H7 (cell line): ENCODE data around the gene OR6C4. TPM values are rescaled to one million over a fixed set of nuclear protein-coding genes. Genes with fewer than 3 reads are reported as not detected.
"Not testable (repeated sequence)": the region's sequence is repeated elsewhere in the genome, so short reads cannot be mapped to it uniquely, and the experiment has no call there.

Source experiments
- DNase-seq: peaks from one replicate; pipeline ENCODE4 v3.0.0; 2012
- H3K27me3 ChIP-seq: 2 replicates; pipeline ENCODE4 v1.6.0; 2011; ENCODE audit warnings: mild to moderate bottlenecking, low read length; ENCODE audit not compliant: control insufficient read depth, insufficient read depth
- H3K36me3 ChIP-seq: replicated peaks from 2 replicates; pipeline ENCODE4 v1.5.1; 2011; ENCODE audit warnings: low read length; ENCODE audit not compliant: control insufficient read depth, insufficient read depth
- H3K4me3 ChIP-seq: 2 replicates; pipeline ENCODE4 v1.5.1; 2011; ENCODE audit warnings: low read depth, mild to moderate bottlenecking, control low read depth, low read length, moderate library complexity; ENCODE audit not compliant: insufficient read depth
- total RNA-seq: library from RNA; depleted of rRNA; stranded (reverse); fragments of >200 nt; shearing (Covaris generic); gene quantifications from 2 replicates; pipeline ENCODE4 v1.2.3, GENCODE V29; 2014; rRNA removed

The OR6C4 gene
- total RNA-seq, result not detected in 2 replicates

DNA sequence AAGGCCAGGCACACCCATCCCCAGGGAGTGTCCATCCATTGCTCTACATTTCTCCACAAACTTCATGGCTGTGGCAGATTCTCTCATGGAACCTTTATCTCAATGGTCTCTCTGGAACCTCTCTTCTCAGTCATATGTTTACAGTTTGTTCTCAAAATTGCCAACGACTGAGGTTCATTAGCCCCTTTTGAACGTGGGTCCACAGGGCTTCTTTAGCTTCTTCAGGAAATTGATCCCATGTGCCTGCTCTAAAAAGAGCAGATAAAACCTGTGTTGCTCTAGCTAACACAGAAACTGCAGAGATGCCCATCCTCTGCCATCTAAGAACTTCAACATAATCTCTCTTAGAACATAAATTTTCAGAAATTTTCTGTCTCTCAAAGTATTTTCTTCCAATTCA, at the start of gene OR6C4:
OR6C4 (plus strand) TSS at position 301 of the 400 bp plus-strand sequence. CDS start 1,625 bp downstream, outside the sequence.
- no peak within 1 kb of the TSS for H3K4me3 ChIP-seq
- no peaks in the 10 kb centered on the region for H3K27me3 ChIP-seq
- H3K36me3 ChIP-seq, result no peaks in the 10 kb centered on the region
- DNase-seq, result no peak

GRCh38 chr12:55499810-55500252, 49.6 kb upstream of the OR6C4 start:
- Histone ChIP-seq H3K36me3 (no peaks in the 10 kb centered on the region), H3K27me3 (no peaks in the 10 kb centered on the region), H3K4me3 (no peak overlapping the region)
- DNase-seq, result no peak

DNA sequence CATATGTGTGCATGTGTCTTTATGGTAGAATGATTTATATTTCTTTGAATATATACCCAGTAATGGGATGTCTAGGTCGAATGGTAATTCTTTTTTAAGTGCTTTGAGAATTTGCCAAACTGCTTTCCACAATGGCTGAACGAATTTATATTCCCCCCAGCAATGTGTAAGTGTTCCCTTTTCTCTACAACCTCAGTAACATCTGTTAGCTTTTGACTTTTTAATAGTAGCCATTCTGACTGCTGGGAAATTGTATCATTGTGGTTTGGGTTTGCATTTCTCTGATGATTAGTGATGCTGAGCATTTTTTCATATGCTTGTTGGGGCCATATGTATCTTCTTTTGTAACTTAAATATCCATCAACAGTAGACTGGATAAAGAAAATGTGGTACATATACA, 47.8 kb upstream of the OR6C4 start:
- Histone ChIP-seq H3K36me3 (no peaks in the 10 kb centered on the region), H3K4me3 (no peak overlapping the region), H3K27me3 (no peaks in the 10 kb centered on the region)
- DNase-seq, result no peak

DNA sequence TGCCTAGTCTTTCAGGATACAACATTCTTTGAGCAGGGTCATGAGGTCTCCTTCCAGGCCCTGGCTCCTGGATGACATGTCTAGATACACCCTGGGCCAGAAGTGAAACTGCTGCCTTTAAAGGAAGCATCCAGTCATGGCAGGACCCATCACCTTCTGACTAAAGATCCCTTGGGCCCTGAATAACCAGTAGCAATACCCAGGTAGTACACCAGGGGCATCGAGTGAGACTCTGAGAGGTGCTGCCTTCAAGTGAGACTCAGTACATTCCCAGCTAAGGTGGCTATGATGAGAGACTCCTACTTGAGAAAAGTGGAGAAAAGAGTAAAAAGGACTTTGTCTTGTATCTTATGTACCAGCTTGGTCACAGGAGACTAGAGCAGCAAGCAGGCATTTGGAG, 33.7 kb upstream of the OR6C4 start:
- H3K4me3 ChIP-seq, result no peak overlapping the region
- no peaks in the 10 kb centered on the region for H3K27me3 ChIP-seq
- H3K36me3 ChIP-seq, result no peaks in the 10 kb centered on the region
- DNase-seq, result peak; percentile 13

GRCh38 chr12:55516391-55516790, 33.0 kb upstream of the OR6C4 start:
- DNase-seq, result no peak
- no peaks in the 10 kb centered on the region for H3K36me3 ChIP-seq
- no peaks in the 10 kb centered on the region for H3K27me3 ChIP-seq
- no peak overlapping the region for H3K4me3 ChIP-seq

DNA sequence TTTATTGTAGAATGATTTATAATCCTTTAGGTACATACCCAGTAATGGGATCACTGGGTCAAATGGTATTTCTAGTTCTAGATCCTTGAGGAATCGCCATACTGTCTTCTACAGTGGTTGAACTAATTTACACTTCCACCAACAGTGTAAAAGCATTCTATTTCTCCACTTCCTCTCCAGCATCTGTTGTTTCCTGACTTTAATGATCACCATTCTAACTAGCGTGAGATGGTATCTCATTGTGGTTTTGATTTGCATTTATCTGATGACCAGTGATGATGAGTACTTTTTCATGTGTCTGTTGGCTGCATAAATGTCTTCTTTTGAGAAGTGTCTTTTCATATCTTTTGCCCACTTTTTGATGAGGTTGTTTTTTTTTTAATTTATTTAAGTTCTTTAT, 1.2 kb upstream of the OR6C4 start:
- H3K27me3 ChIP-seq, H3K36me3 ChIP-seq, DNase-seq, H3K4me3 ChIP-seq: not testable (repeated sequence)

GRCh38 chr12:55548756-55549155, 646 bp upstream of the OR6C4 start:
- Histone ChIP-seq H3K4me3 (no peak overlapping the region), H3K27me3 (no peaks in the 10 kb centered on the region), H3K36me3 (no peaks in the 10 kb centered on the region)
- DNase-seq, result no peak

DNA sequence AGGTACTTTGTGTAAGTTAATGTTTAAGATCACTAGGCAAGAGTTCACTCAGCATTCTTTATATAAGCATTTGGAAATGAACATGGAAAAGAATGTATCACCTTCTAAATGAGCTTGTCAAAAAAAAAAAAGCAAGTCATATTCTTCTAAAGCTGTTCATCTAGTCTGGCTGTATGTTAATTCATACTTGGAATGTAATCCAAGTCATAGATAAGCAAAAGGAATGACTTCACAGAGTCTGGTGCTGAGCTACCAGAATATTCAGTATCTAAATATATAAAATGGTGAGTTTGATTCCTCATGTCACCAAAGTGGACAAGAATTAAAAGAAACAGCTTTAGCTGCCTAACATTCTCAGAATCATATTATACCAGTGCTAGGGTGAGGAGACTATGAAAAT, 4.9 kb downstream of the OR6C4 start:
- no peak for DNase-seq
- Histone ChIP-seq H3K27me3 (no peaks in the 10 kb centered on the region), H3K4me3 (no peak overlapping the region), H3K36me3 (no peaks in the 10 kb centered on the region)

DNA sequence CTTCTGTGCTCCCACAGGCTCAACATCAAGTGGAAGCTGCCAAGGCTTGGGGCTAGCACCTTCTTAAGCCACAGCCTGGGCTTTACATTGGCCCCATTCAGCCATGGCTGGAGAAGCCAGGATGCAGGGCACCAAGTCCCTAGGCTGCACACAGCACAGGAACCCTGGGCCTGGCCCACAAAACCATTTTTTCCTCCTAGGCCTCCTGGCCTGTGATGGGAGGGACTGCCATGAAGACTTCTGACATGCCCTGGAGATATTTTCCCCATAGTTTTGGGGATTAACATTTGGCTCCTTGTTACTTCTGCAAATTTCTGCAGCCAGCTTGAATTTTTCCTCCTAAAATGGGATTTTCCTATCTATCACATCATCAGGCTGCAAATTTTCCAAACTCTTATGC, 20.7 kb downstream of the OR6C4 start:
- H3K36me3 ChIP-seq, H3K4me3 ChIP-seq, DNase-seq: not testable (repeated sequence)

DNA sequence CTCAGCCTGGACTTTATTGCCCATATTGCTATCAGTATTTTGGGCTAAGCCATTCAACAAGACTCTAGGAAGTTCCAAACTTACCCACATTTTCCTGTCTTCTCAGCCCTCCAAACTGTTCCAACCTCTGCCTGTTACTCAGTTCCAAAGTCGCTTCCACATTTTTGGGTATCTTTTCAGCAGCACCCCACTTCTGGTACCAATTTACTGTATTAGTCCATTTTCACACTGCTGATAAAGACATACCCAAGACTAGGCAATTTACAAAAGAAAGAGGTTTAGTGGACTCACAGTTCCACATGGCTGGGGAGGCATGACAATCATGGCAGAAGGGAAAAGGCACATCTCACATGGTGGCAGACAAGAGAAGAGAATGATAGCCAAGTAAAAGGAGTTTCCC, 21.3 kb downstream of the OR6C4 start:
- H3K27me3 ChIP-seq, H3K4me3 ChIP-seq, DNase-seq, H3K36me3 ChIP-seq: not testable (repeated sequence)

More for the DNA sequence above, 20.7 kb downstream of the OR6C4 start:
- not testable (repeated sequence) for H3K27me3 ChIP-seq

DNA sequence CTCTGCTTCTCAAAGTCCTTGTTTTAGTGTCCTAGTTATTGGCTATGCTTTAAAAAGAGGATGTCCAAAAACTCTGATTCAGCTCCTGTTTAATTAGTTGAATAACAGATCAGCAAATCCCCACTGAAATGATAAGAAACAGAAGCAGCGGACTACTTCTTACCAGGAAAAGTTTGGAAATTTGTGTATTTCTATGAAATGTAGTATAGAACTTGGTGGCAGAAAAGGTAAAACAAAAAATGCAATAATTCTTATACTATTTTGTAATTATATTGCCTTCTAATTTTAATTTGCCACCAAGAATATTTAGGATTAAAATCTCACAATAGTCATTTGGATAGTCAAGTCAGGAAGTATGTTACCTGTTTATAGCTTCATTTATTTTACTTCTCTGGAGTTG, 22.8 kb downstream of the OR6C4 start, which contains the start of gene OR2AP1:
OR2AP1 (plus strand) TSS at position 301 of the 400 bp plus-strand sequence. CDS start 1,947 bp downstream, outside the sequence.
- Histone ChIP-seq H3K36me3 (no peaks in the 10 kb centered on the region), H3K4me3 (no peak within 1 kb of the TSS), H3K27me3 (no peaks in the 10 kb centered on the region)
- DNase-seq, result no peak

DNA sequence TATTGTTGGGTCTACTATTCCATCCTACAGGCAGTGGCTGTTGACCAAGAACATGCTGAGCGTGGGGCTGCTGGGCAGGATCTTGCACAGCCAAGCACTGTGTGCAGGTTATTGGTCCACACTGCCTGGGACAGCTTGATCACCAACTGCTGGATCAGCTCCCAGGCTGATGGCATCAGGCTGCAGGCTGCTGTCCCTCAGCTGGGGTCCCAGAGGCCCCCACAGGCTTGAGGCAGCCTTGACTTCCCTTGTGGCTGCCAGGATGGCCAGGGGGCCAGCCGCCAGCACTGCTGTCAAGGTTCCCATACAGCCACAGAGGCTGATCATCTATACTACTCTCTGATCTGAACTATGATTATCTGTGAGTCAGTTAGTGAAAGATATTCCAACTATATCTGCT, 32.7 kb downstream of the OR6C4 start:
- Histone ChIP-seq H3K4me3 (no peak overlapping the region), H3K36me3 (no peaks in the 10 kb centered on the region), H3K27me3 (no peaks in the 10 kb centered on the region)
- no peak for DNase-seq

DNA sequence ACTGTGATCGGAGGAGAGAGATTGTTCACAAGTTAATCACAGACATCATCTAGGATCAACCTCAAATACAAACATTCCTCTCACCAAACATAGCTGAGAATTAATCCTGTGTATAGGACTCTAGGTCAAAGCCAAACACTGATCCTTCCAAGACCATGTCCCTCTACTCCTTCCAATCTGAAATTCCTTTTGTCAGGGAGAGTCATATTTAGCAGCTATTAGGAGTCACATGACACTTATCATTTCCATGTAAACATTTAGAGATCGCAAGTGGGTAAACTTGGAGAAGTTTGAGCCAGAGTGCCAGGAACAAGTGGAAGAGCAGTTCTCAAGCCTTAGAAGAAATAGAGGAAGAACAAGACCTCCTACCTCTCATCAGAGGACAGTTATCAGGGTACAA, 36.4 kb downstream of the OR6C4 start:
- Histone ChIP-seq H3K4me3 (no peak overlapping the region), H3K27me3 (no peaks in the 10 kb centered on the region), H3K36me3 (no peaks in the 10 kb centered on the region)
- DNase-seq, result no peak

- H3K4me3 ChIP-seq, H3K36me3 ChIP-seq, H3K27me3 ChIP-seq, DNase-seq: not testable (repeated sequence)
These were observed 40.8 kb downstream of the OR6C4 start for GRCh38 chr12:55590152-55590551.
